CD4-positive, alpha-beta T cell treated with Interleukin-15 for 4 hours (primary cell): ENCODE results near the gene RUNX2.

ENCODE experiments used
- DNase-seq: peaks from one replicate; pipeline ENCODE4 v3.0.0-alpha.2; 2020; ENCODE audit warnings: low spot score

The RUNX2 gene

DNA sequence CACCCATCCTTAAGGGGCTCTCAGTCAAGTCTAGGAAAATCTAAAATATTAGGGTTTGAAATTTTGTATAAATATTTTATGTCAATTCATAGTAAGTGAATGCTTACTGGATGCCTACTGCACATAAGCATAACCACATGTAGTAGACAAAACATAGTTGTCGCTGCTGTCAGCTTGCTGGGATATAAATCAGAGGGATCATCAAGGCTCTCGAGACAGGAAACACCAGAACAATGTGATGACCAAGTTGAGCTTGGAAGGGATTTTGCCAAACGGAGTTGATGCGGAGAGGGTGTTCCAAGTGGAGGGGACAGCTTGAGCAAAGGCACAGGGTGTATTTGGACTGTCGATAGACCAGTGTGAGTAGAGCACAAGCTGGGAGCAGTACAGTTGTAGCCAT is 155.4 kb downstream of the RUNX2 start:
- no peak for DNase-seq

GRCh38 chr6:45486736-45487135 is 158.6 kb downstream of the RUNX2 start:
- DNase-seq = peak; percentile 19

DNA sequence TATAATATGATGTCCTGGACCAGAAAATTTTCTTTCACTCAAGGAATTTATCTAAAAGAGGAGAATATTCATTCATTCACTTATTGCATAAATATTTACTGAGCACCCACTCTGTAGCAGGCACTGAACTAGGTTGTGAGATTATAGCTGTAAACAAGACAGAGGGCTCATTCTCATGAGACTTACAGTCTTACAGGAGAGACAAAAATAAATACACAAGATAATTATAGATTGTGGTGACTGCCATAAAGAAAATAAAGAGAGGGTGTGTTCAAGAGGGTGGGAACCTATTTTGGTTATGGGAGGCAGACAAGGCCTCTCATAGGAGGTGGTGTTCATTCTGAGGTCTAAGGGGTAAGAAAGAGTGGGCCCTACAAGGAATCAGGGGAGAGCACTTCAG is 159.5 kb downstream of the RUNX2 start:
- DNase-seq = no peak

DNA sequence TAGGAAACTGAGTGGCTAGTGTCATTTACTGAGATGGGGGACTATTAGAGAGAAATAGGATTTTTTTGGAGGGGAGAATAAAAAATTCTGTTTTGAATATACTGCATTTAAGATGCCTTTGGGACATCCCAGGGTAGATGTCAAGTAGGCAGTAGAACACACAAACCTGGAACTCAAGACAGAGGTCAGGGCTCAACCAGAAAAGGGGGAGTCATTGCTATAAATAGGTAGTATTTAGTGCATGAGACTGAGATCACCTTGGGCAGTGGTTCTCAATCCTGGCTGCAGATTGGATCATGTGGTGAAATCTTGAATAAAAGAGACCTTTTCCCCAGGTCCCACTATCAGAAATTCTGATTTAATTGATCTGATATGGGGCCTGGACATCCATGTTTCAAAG is 160.1 kb downstream of the RUNX2 start:
- DNase-seq = no peak

- peak; percentile 47 for DNase-seq
Measured at GRCh38 chr6:45488889-45489288, 160.8 kb downstream of the RUNX2 start.

- DNase-seq = no peak
Measured at GRCh38 chr6:45491048-45491735, 163.1 kb downstream of the RUNX2 start.

DNA sequence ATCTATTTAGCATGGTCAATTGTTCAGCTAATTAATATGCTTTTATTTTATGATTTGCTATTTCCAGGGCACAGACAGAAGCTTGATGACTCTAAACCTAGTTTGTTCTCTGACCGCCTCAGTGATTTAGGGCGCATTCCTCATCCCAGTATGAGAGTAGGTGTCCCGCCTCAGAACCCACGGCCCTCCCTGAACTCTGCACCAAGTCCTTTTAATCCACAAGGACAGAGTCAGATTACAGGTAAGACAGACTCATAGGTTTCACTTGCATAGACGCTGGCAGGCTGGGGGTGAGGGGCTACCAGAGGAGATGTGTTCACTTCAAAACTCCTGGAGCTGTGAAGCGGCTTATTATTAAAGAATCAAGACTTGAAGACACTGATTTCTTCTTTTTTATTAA is 163.7 kb downstream of the RUNX2 start:
- no peak for DNase-seq

- DNase-seq = no peak
Measured at GRCh38 chr6:45493761-45494160, 165.6 kb downstream of the RUNX2 start.

DNA sequence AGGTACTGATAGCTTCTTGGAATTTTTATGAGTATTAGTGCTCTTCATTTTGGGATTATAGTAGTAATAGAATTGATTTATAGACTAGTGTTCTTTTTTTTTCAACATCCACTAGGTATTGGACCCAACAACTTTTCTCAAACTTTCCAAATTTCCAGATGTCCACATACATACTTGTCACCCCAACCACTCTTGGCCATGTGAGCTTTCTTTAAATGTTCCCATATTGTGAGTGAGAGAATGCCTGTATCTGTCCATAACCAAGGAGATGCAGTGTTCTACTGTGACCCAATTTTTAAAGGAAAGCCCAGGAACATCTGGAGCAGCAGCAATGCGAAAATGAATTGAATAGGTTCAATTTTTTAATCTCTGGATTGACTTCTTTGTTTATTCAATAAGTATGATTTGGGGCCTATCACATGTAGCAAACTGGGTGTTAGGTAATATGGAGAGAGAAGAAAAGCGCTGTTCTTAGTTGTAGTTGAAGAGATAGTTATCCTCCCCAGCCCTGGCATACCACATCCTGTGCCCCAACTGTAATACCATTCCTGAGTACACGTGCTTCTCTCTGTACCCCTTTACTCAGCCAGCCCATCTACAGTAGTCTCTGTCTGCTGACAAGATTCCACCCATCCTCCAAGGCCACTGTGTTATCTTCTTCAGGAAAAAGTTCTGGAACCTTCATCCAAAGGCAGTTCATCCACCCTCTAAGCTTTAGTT is 166.4 kb downstream of the RUNX2 start:
- DNase-seq = peak; percentile 17

- peak; percentile 45 for DNase-seq
Measured at GRCh38 chr6:45495429-45496084, 167.4 kb downstream of the RUNX2 start.

DNA sequence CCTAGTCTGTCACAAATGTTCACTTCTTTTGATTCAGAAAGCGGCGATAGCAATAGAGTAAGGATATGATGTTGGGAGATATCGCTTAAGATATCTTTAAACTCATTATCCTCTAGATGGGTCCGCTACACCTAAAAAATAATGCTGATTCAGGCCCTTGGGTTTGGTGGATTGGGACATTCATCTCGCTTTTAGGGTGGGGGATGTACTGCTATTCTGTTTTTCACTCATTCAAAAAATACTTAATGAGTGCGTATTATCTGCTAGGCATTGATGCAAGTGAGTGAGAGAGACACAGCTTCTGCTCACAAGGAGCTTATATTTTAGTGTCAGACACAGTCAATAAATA is 167.9 kb downstream of the RUNX2 start:
- no peak for DNase-seq

DNA sequence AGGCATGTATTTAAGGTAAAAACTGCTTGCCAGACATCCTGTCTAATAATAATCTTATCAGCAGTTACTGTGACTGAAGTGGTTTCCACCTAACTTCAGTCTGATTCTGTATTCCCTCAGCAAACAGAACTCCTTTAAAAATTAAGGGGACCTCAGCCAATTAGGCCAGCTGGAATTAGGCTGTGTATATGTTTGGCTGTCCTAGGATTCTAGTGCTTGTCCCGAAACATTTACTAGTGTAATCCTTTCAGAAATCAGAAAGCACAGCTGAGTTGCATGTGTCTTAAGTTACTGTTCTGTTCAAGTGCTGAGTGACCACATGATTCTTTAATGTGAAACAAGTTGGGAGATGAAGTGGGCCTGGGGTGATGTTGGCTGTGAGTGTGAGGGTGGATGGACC is 170.5 kb downstream of the RUNX2 start:
- DNase-seq = no peak

DNA sequence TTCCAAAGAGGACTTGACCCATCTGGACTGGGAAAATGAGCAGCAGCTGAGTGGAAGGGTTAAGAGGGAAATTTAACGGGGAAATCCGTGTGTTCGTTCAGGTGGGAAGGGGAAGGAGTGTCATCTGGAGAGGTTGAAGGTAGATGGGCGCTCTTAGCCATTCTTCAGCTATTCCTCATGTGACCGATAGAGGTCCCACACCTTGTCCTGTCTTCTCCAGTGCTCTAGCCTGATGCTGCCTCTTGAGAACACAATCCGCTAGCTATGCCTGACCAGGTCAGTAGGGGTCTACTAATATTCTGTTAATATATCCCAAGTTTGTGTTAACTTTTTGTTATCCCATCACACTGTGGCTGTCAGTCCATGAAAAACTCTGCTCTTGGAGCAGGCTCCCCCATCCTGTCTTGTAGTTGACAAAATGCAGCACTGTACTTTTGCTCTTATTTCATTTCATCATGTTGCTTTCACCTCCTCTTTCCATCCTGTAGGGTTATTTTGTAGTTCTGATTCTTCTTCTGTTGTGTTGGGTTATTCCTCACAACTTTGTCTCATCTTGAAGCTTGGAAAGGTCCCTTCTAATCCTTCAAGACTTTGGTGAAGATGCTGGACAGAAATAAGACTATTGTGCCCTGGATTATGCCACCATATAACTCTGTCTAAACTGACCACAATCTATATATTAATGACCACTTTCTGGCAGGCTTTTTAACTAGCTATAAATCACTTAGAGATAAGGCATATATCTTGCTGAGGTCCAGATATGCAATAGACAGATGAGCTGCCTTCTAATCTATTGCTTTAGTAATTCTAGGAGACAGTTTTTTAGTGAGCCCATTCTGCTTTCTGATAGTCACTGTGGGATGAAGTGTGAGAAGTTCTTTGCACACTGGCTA is 173.0 kb downstream of the RUNX2 start:
- DNase-seq = no peak

GRCh38 chr6:45502456-45502855 is 174.3 kb downstream of the RUNX2 start:
- no peak for DNase-seq

DNA sequence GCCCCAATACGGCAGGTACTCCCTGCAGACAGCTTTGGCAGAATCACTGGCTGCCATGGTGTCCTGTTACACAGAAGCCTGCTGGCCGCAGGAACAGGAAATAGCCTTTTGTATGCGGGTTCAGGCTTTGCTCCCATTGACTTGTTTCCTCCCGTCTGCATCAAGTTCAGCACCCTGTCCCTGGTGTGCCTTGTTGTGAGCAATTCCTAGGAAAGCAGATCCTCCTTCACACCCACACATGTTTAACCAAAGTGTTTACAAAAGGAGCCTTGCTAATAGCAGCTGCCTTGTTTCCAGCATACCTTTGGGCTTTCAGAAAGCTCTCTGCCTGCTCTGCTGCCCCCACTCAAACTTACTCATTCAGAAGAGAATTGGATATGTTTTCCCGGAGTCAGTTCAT is 176.8 kb downstream of the RUNX2 start:
- no peak for DNase-seq

DNA sequence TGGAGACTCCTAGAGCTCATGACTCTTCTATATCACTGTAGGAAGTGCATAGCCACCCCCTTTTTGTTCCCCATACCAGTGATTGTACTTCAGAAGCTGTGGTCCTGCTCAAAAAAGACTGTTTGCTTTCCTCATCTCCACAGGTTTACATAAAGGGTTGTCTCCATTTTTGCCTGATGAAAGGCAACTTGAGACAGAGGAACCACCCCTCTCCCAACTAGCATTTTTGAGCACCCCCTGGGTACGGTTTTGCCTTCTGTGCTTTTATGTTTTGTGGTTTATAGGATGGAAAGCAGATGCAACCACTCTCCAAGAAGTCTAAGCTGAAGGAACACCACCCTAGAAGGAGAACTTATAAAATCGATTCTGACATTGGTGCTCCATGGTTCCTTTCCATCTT is 177.3 kb downstream of the RUNX2 start:
- DNase-seq = no peak

DNA sequence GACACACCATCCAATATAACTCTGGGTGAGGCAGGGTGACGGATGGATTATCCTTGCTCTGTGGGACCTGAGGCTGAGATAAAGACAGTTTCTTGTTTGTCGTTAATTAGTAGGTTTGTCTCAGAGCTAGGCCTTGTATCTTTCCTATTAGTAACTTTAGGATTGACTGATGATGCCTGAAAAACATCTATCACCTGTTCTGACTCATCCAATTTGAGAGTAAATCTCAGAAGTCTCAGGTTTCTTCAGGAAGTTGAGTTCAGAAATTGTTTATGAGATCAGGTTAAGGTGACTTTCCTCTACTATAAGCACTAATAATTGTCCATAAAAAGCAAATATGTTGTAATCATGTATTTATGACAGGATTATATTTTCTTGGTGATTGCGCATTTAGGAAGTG is 179.1 kb downstream of the RUNX2 start:
- no peak for DNase-seq

- DNase-seq = no peak
Measured at GRCh38 chr6:45509426-45509825, 181.3 kb downstream of the RUNX2 start.

GRCh38 chr6:45512717-45513116 is 184.6 kb downstream of the RUNX2 start:
- DNase-seq = no peak

- no peak for DNase-seq
Measured at GRCh38 chr6:45513213-45513618, 185.1 kb downstream of the RUNX2 start.

DNA sequence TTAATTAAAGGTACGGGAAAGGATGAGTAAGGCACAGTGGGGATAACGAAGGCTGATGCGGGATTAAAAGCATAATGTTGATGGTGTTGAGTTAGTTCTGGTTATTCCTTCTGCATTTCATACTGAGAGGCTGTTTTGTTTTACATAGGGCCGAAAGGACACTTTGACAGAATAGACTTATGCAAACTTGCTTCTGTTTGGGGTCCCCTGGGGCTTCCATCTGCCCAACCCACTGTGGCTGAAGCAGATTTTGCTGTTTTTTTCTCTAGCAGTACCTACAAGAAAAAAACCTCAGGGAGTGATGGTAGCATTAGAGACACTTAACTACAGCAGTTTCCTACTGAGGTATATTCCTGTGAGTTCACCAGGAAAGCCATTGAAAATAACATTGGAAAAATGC is 185.7 kb downstream of the RUNX2 start:
- no peak for DNase-seq

- DNase-seq = no peak
Measured at GRCh38 chr6:45514454-45515230, 186.5 kb downstream of the RUNX2 start.
